Right lobe of liver (tissue), 4 donors: ENCODE results near the gene MYH14.

Experiments used
- POLR2A ChIP-seq: fragments of 450-650 bp; IDR thresholded peaks from one replicate; pipeline ENCODE4 v1.6.1; 2017; ENCODE audit warnings: antibody characterized with exemption, mild to moderate bottlenecking
- TF ChIP-seq, protein P1 (sequence below), 4 donors: fragments of 200-600 bp in 3 of 4; fragments of 450-650 bp in 1 of 4; IDR thresholded peaks; one replicate each; pipeline versions ENCODE4 v1.5.1 to v1.8.0; 2016 to 2022; ENCODE audit warnings: antibody characterized with exemption in 4 of 4, mild to moderate bottlenecking in 2 of 4
- donor health status: DM: no; HTN: no; CAD: no.
- donor health status: DM: no; HTN: no; CAD: no.
- donor health status: DM: no; HTN: yes; CAD: no.

DNA sequence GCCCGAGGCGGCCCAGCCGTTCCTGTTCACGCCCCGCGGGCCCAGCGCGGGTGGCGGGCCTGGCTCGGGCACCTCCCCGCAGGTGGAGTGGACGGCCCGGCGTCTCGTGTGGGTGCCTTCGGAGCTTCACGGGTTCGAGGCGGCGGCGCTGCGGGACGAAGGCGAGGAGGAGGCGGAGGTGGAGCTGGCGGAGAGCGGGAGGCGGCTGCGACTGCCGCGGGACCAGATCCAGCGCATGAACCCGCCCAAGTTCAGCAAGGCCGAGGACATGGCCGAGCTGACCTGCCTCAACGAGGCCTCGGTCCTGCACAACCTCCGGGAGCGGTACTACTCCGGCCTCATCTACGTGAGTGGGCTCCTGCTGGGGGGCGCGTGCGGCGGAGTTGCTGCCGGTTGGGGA, 7.0 kb downstream of the MYH14 start:
- no peak for TF ChIP-seq POLR2A
- TF ChIP-seq, protein P1, sequence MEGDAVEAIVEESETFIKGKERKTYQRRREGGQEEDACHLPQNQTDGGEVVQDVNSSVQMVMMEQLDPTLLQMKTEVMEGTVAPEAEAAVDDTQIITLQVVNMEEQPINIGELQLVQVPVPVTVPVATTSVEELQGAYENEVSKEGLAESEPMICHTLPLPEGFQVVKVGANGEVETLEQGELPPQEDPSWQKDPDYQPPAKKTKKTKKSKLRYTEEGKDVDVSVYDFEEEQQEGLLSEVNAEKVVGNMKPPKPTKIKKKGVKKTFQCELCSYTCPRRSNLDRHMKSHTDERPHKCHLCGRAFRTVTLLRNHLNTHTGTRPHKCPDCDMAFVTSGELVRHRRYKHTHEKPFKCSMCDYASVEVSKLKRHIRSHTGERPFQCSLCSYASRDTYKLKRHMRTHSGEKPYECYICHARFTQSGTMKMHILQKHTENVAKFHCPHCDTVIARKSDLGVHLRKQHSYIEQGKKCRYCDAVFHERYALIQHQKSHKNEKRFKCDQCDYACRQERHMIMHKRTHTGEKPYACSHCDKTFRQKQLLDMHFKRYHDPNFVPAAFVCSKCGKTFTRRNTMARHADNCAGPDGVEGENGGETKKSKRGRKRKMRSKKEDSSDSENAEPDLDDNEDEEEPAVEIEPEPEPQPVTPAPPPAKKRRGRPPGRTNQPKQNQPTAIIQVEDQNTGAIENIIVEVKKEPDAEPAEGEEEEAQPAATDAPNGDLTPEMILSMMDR (IDR thresholded peaks at IDR 0.05), result no peak
